MCF 10A (cell line): ENCODE results near the gene ARMC9. TPM values are rescaled to one million over a fixed set of nuclear protein-coding genes. Genes with fewer than 3 reads are reported as not detected.

Experiments used
- BruUV-seq: library from RNA; stranded (reverse); fragments of 400-500 nt; replicated peaks from 2 replicates; lab custom pipeline; 2021; lab: Mats Ljungman, UMichigan
- CTCF ChIA-PET: fragments of 300-600 bp; sonication (Branson Sonifier 250); formaldehyde crosslinking; extraction: SDS; loops from one replicate; lab custom pipeline; 2021; ENCODE audit warnings: antibody characterized with exemption, inconsistent platforms; lab: Yijun Ruan, JAX
- POLR2A ChIA-PET: fragments of 300-600, 350-650 bp; sonication (Branson Sonifier 250); formaldehyde crosslinking; extraction: SDS; loops from one replicate; lab custom pipeline; 2020; ENCODE audit warnings: antibody characterized with exemption, inconsistent platforms; lab: Yijun Ruan, JAX
- DNase-seq: peaks from one replicate; pipeline ENCODE4 v3.0.0-alpha.2; 2018; ENCODE audit not compliant: unreplicated experiment
- H3K27ac Mint-ChIP-seq: one replicate; pipeline ENCODE4 v1.8.0; 2022; ENCODE audit warnings: mild to moderate bottlenecking, low read depth, mixed read lengths; ENCODE audit not compliant: unreplicated experiment
- H3K27me3 Mint-ChIP-seq: one replicate; pipeline ENCODE4 v1.8.0; 2022; ENCODE audit warnings: mixed read lengths; ENCODE audit not compliant: insufficient read depth, unreplicated experiment
- H3K36me3 Mint-ChIP-seq: one replicate; pipeline ENCODE4 v1.8.0; 2022; ENCODE audit warnings: mild to moderate bottlenecking, moderate library complexity, mixed read lengths; ENCODE audit not compliant: insufficient read depth, unreplicated experiment
- H3K4me1 Mint-ChIP-seq: one replicate; pipeline ENCODE4 v1.8.0; 2022; ENCODE audit warnings: mixed read lengths; ENCODE audit not compliant: insufficient read depth, unreplicated experiment
- H3K4me3 Mint-ChIP-seq: one replicate; pipeline ENCODE4 v1.8.0; 2022; ENCODE audit warnings: mild to moderate bottlenecking, moderate library complexity, mixed read lengths; ENCODE audit not compliant: unreplicated experiment
- H3K9me3 Mint-ChIP-seq: one replicate; pipeline ENCODE4 v1.8.0; 2022; ENCODE audit warnings: mixed read lengths; ENCODE audit not compliant: unreplicated experiment
- intact Hi-C: fragments of 100-400 bp; cut with micrococcal nuclease; formaldehyde crosslinking; loops from 2 replicates; pipeline ENCODE4 v1.14.1; 2022
- total RNA-seq: library from RNA; stranded (reverse); gene quantifications from 2 replicates; pipeline ENCODE4 v1.2.3, GENCODE V29; 2022
- TF ChIP-seq, protein P1 (sequence below): fragments of 200-600 bp; IDR thresholded peaks from one replicate; pipeline ENCODE4 v1.8.0; 2022; ENCODE audit warnings: antibody characterized with exemption, mild to moderate bottlenecking; ENCODE audit not compliant: unreplicated experiment

Gene ARMC9
- total RNA-seq, 1 experiment from 2014 or later = 16.5 TPM

DNA sequence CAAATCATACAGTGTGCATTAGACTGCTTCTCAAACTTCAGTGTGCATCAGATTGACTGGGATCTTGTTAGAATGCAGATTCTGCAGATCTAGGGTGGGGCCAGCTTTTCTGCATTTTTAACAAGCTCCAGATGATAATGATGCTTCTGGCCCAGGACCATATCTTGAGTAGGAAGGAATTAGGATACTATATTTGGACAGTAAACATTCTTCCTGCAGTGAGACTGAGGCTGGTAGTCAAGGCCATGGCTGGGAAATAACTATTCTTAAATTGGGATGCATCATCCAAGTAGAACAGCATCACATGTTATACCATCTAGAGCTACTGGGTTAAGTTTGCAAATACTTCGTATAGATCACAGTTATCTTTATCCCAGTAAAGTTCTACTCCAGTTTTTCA, 28.4 kb upstream of the ARMC9 start:
- peaks cover 81% of the 10 kb centered on the region for H3K36me3 Mint-ChIP-seq
- H3K27me3 Mint-ChIP-seq = no peaks in the 10 kb centered on the region
- TF ChIP-seq, protein P1, sequence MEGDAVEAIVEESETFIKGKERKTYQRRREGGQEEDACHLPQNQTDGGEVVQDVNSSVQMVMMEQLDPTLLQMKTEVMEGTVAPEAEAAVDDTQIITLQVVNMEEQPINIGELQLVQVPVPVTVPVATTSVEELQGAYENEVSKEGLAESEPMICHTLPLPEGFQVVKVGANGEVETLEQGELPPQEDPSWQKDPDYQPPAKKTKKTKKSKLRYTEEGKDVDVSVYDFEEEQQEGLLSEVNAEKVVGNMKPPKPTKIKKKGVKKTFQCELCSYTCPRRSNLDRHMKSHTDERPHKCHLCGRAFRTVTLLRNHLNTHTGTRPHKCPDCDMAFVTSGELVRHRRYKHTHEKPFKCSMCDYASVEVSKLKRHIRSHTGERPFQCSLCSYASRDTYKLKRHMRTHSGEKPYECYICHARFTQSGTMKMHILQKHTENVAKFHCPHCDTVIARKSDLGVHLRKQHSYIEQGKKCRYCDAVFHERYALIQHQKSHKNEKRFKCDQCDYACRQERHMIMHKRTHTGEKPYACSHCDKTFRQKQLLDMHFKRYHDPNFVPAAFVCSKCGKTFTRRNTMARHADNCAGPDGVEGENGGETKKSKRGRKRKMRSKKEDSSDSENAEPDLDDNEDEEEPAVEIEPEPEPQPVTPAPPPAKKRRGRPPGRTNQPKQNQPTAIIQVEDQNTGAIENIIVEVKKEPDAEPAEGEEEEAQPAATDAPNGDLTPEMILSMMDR = no peak
- no peak overlapping the region for H3K4me3 Mint-ChIP-seq
- H3K9me3 Mint-ChIP-seq = no peaks in the 10 kb centered on the region
- ChIA-PET POLR2A (no interaction called here), CTCF (no interaction called here)
- H3K4me1 Mint-ChIP-seq = no peaks in the 10 kb centered on the region
- intact Hi-C loops = no loop called here
- no TSS peak for BruUV-seq
- no peak overlapping the region for H3K27ac Mint-ChIP-seq
- no peak for DNase-seq

DNA sequence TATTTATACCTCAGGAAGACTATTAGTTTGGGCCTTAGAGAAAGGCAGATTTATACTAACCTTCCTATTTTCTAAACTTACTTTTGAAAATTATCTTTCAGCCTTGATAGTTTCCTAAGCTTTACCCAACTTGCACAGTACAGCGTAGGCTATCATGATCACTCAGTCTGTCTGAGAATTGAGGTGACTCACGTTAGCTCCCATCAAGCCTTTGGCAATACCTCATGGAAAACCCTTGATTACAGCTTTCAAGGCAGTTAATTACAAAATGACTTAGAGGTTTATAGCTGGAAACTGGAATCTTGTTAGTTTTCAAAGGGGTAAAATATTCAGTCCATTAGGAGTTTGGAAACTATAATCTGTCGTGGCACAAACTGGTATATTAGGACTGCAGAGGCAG, 26.4 kb upstream of the ARMC9 start:
- CTCF ChIA-PET = interaction anchor here (0.8 kb wide), 1 partner anchor 10 kb away, joined by 4 read pairs; no protein-coding TSS in a partner anchor
- intact Hi-C loops = no loop called here
- POLR2A ChIA-PET = interaction anchor here (0.9 kb wide), 1 partner anchor 22 kb away, joined by 3 read pairs; no protein-coding TSS in a partner anchor
- no peaks in the 10 kb centered on the region for H3K4me1 Mint-ChIP-seq
- peaks cover 73% of the 10 kb centered on the region for H3K36me3 Mint-ChIP-seq
- DNase-seq = no peak
- no peak overlapping the region for H3K27ac Mint-ChIP-seq
- BruUV-seq = no TSS peak
- no peaks in the 10 kb centered on the region for H3K27me3 Mint-ChIP-seq
- no peak overlapping the region for H3K4me3 Mint-ChIP-seq
- TF ChIP-seq, protein P1 = no peak
- no peaks in the 10 kb centered on the region for H3K9me3 Mint-ChIP-seq

DNA sequence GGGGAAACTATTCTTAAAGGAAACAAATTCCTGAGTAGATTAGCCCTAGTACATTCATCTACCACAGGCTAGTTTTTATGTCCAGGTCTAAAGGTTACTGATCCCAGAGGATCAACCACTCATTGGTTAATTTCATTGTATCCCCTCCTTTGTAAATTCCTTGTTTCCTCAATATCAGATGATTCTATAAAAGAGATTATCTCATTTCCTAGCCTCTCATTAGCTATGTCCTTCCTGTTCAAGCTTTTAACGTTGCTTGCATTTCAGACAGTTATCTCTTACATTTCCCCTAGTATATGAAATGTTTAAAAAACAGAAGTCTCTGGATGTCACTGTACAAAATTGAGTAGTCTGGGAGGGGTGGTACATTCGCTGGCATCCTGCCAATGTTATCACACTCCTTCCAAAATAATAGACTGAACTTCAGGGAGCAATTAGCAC, 24.2 kb upstream of the ARMC9 start:
- Mint-ChIP-seq H3K9me3 (no peaks in the 10 kb centered on the region), H3K36me3 (peaks cover 57% of the 10 kb centered on the region), H3K27ac (no peak overlapping the region), H3K27me3 (no peaks in the 10 kb centered on the region), H3K4me1 (no peaks in the 10 kb centered on the region), H3K4me3 (no peak overlapping the region)
- intact Hi-C loops = no loop called here
- ChIA-PET CTCF (interaction anchor here (0.6 to 1.1 kb wide), 3 partner anchors 65 to 72 kb away, joined by 3 to 4 read pairs (median 3); no protein-coding TSS in a partner anchor), POLR2A (no interaction called here)
- DNase-seq = no peak
- TF ChIP-seq, protein P1 = no peak
- BruUV-seq = TSS peak; percentile 5

DNA sequence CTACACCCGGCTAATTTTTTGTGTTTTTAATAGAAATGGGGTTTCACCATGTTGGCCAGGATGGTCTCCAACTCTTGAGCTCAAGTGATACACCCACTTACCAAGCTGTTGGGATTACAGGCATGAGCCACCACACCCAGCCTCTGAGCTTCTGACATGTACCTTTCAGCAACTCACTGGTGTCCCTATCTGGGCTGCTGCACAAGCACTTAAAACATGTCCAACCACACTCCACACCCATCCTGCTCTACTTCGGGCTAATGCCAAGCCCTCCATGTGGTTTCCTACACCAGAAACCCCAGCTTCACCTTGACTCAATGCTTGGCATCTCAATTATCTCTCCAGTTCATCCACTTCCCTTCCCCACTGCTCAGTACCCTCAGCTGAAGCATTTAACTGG, 22.4 kb upstream of the ARMC9 start:
- no peak for DNase-seq
- ChIA-PET CTCF (interaction anchor here (0.6 kb wide), 1 partner anchor 19 kb away, joined by 3 read pairs; no protein-coding TSS in a partner anchor), POLR2A (interaction anchor here (0.6 kb wide), 2 partner anchors 34 to 288 kb away, joined by 3 to 4 read pairs; partner anchors contain the start of gene NCL)
- Mint-ChIP-seq H3K4me3 (no peak overlapping the region), H3K27me3 (no peaks in the 10 kb centered on the region), H3K4me1 (no peaks in the 10 kb centered on the region), H3K36me3 (peaks cover 42% of the 10 kb centered on the region), H3K27ac (no peak overlapping the region), H3K9me3 (no peaks in the 10 kb centered on the region)
- TF ChIP-seq, protein P1 = no peak
- intact Hi-C loops = no loop called here
- BruUV-seq = no TSS peak
